NCI-H187 (cell line): ENCODE measurements around the gene RGS12.

Experiments
- DNase-seq, 2 experiments: peaks; one replicate each; lab custom pipeline; 2025; lab: John Stamatoyannopoulos, UW

Gene RGS12

DNA sequence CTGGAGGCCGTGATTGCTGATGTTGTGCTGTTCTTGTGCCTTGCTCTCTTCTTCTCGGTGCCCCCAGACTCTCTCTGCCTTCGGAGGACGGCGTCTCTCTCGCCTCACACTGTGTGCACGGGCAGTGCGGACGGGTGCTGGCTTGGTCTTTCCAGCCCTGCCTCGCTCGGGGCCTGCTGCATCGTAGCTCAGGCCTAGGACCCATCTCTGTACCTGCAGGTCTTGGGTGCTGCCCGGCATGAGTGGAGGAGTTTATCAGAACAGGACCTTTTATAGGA, 18.2 kb downstream of the RGS12 start:
- DNase-seq: no peak

DNA sequence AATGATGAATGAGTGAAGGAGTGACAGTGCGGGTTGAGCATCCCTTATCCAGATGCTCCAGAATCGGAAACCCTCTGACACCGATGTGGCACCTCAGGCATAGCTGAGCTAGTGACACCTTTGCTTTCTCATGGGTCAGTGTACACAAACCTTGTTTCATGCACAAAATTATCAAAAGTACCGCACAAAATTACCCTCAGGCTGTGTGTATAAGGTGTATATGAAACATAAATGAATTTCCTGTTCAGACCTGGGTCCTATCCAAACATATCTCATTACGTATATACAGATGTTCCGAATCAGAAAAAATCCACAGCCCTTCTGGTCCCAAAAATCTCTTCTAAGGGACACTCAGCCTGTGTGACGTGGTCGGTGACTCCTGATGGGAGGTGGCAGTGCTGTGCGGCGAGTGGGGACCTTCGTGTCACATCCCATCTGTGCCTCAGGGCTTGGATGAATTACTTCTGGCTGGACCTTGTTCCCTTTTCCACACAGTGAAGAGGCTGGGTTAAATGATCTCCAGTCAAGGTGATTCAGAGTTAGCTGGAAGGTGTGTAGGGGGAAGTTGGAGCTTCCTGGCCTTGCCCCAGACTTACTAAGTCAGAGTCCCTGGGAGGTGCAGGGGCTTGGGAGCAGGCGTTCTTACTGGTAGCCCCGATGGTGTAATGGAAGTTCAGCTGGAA, 18.8 kb downstream of the RGS12 start:
- DNase-seq: no peak

DNA sequence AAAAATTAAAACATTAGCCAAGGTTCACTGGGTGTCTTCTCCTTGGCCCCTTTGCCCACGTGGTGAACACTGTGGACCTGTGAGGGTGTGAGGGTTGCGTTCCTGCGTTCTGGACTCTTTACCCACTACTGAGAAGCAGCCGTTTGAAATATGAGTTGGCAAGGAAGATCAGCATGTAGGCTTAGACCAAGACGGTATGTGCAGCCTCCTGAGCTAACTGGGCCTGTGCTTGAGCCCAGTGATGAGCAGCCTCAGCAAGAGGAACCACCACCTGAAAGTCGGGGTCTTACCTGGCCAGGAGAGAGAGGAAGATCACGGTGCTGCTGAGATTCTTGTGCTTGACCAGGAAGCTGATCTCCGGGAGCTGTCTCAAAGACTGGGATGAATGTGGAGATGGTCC, 19.5 kb downstream of the RGS12 start:
- DNase-seq: no peak

DNA sequence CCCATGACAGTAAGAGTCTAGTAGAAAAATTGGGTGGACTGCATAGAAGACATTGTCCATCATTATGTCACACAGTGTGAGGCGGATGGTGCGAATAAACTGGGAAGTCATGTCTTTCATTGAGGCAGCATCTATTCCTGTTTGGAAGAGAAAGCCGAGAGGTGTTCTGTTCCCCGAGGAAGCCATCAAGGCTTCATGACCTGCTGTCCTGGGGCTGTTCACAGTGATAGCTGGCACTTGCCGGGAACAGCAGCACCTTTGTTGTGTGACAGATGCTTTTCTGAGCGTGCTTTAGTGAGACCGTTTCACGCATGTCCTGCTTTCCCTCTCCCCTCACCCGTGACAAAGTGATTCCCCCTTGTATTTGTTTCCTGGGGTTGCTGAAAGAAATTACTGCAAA, 20.3 kb downstream of the RGS12 start:
- no peak for DNase-seq

DNA sequence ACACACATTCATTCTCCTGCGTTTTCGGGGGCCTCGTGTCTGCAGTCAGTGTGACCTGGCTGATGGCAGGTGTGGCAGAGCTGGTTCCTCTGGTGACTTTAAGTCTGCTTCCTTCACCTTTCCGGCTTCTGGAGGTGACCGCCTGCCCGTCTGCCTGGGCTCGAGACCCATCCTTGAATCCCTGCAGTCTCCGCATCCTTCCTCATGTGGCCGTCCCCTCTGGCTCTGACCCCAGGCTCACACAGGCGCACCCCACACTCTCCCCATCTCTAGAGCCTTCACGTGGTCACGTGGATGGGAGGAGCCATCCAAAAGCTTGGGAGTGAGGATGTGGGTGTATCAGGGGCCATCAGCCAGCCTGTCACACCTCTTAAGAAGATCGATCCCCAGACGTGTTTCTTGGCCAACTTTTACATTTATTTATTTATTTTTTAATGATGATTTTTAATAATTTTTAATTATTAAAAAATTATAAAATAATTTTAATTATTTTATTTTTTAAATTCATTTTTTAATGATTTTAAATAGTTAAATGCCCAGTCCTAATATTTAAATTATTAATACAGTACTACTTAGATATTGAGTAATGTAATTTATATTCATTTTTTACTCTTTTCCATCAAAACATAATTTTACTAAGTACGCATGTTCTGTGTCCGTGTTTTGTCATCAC, 20.9 kb downstream of the RGS12 start:
- DNase-seq: no peak

DNA sequence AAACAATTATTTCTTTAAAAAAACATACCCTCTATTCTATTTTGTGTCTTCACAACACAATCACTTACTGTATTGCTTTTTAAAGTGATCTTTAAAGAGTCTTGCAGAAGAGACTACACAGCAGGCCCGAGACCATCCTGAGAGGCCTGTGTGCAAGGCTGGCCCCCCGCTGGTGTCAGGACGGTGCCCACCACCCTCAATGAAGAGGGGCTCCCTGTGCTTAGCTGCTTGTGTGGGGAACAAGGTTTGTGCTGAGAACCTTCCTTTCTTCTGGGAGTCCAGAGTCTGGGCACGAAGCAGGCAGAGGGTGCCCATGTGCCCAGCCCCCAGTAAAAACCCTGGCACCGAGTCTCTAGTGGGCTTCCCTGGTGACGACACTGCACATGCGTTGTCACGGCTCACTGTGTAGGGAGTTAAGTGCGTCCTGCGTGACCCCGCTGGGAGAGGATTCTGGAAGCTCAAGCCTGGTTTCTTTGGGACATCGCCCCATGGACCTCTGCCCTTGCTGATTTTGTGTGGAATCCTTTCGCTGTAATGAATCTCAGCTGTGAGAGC, 22.0 kb downstream of the RGS12 start:
- DNase-seq: no peak

DNA sequence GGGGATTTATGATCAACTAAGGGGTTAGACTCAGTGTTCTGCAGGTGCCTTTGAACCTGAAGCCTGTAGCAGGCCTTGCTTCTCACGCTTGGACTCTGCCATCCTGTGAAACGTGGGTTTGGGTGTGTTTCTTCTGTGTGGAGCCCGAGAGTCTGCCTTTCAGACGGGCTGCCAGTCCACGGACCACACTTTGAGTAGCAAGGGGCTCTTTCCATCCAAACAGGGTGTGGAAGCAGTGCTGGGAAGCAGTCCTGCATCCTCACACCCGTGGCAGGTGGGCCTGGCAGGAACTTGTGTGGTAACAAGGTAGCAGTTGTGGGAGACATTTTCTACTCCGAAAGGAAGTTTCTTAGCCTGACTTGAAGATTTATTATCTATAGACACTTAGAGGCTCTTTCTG, 22.7 kb downstream of the RGS12 start:
- DNase-seq: no peak

DNA sequence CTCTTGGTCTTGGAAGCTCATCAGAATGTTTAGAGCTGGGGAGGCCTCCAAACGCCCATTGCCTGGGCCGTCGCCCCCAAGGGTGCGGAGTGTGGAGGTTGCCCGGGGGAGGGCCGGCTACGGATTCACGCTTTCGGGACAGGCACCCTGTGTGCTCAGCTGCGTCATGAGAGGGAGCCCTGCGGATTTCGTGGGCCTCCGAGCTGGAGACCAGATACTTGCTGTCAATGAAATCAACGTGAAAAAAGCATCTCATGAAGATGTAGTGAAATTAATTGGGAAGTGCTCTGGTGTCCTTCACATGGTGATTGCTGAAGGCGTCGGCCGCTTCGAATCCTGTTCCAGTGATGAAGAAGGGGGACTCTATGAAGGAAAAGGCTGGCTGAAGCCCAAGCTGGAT, 23.3 kb downstream of the RGS12 start:
- no peak for DNase-seq

DNA sequence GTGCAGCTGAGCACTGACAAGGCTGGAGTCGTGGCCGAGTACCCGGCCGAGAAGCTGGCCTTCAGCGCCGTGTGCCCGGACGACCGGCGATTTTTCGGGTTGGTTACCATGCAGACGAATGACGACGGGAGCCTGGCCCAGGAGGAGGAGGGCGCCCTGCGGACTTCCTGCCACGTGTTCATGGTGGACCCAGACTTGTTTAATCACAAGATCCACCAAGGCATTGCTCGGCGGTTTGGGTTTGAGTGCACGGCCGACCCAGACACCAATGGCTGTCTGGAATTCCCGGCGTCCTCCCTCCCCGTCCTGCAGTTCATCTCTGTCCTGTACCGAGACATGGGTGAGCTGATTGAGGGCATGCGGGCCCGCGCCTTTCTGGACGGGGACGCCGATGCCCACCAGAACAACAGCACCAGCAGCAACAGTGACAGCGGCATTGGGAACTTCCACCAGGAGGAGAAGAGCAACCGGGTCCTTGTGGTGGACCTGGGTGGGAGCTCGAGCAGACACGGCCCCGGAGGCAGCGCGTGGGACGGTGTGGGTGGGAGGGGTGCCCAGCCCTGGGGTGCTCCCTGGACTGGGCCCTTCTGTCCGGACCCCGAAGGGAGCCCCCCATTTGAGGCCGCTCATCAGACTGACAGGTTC, 24.3 kb downstream of the RGS12 start:
- DNase-seq: no peak

DNA sequence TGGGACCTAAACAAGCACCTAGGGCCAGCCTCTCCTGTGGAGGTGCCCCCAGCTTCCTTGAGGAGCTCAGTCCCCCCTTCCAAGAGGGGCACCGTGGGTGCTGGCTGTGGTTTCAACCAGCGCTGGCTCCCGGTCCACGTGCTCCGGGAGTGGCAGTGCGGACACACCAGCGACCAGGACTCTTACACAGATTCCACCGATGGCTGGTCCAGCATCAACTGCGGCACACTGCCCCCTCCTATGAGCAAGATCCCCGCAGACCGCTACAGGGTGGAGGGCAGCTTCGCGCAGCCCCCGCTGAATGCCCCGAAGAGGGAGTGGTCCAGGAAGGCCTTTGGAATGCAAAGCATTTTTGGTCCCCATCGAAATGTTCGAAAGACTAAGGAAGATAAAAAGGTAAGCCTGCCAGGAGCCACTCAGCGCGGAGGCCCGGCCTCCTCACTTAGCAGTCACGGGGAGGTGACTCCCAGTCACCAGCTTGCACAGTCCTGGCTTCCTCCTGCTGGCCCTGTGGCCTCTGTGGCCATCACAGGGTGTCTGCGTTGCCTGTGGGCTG, 24.9 kb downstream of the RGS12 start:
- no peak for DNase-seq

DNA sequence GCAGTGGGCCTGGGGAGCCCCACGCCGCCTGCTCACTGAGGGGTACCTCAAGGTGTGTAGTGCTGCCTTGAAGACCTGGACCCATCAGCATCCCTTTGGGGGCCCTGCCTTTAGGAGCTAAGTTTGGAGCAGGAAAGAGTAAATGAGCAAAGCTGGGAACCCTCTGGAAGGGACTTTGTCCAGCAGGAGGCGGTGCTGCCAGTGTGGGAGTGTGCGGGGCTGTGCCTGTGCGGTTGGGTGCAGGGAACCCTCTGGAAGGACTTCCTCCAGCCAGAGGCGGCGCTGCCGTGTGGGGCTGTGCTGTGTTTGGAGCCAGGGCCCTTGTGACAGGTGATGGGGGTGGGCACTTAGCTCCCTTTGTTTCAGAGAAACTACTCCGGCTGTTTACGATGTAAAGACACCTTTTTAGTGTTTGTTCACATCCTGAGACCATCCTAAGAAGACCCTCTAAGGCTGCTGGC, 25.8 kb downstream of the RGS12 start:
- DNase-seq: no peak

DNA sequence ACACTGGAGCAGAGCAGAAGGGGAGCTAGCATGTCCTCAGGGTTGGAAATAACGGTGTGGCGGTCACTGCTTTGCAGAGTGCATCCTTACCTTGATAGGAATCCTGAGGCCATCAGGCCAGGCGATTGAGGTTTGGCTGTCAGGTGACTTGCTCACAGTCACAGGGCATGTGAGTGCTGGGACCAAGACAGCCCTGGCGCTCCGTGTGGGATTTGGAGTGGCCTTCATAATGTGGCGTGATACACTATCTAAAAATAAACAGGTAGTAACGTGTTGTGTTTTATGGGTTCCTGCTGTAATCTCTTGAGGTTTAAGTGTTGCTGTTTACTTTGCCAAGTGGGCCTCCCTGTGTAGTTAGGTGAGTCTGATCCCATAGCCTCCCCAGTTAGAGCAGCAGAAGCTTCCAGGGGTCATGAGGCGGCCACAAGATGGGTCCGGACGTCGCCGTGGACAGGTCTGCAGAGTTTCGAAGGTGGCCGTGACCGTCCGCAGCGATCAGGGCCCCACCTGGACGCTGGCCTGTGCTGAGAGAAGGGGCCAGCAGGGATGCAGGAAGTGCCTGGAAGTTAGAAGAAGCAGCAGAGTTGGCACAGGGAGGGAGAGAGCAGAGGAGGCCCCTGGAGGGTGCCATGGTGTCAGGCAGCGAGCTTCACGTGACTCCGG, 27.7 kb downstream of the RGS12 start:
- peak; percentile 31 to 41 for DNase-seq

DNA sequence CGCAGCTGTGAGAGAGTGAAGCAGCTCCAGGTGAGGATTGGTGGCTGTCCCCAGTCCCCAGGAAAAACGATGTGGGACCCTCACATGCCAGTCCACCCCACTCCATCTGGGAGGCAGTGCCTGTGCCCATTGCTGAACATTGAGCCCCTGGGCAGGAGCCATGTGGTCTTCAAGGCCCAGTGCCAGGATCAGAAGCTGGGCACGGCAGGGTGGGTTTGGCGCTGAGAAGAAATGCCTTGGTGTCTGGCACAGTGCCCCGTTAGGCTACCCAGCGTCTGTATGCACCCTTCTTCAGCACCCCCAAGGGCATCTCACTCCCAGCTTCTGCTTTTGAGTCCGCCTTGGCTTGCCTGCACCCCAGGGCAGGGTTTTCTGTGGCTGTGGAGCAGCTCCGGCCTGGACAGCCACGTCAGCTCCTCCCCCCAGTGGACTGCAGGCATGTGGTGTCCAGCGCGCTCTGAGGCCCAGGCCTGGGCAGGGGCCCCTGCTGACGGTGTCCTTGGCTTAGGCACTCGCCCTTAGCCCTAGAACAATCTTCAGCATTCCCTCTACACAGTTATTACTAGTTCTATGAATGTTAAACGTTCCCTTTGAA, 28.6 kb downstream of the RGS12 start:
- no peak for DNase-seq

DNA sequence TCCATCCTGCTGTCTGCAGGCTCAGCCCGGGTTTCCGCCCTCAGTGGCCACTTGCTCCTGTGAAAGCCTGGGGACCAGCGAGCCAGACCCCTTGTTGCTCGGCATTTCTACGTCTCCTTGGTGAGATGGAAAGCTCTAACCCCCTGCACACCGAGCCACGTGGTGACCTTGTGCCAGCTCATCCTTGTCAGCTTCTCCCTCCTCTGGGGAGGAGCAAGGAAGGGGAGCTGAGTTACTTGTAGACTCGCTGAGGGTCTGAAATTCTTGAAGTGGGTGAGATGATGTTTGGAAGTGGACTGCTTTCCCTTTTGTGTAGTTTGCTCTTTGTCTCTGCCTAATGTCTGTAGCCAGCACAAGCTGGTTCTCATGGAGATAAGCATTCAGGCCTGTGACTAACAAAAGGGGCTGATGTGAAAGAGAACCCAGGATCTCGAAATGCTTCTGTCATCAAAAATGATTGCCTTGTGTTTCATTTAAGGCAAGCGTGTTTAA, 29.3 kb downstream of the RGS12 start:
- no peak for DNase-seq

DNA sequence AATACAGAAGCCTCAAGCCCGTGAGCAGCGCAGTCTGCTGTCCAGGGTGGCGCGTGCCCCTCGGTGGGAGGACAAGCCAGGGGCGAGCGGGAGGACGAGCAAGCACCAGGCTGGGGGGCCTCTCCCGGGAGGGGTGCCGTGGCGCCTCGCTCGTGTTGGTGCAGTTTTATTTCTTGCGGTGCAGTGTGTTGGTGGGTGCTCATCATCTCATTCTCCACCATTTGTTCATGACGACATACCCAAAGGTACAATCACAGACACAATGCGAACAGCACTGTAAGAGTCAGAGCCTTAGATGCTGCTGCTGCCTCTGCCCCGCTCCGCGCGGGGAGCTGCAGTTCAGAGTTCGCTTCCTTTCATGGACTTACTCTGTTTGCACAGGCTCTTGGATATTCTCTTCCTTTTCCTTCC, 30.3 kb downstream of the RGS12 start:
- DNase-seq: no peak

DNA sequence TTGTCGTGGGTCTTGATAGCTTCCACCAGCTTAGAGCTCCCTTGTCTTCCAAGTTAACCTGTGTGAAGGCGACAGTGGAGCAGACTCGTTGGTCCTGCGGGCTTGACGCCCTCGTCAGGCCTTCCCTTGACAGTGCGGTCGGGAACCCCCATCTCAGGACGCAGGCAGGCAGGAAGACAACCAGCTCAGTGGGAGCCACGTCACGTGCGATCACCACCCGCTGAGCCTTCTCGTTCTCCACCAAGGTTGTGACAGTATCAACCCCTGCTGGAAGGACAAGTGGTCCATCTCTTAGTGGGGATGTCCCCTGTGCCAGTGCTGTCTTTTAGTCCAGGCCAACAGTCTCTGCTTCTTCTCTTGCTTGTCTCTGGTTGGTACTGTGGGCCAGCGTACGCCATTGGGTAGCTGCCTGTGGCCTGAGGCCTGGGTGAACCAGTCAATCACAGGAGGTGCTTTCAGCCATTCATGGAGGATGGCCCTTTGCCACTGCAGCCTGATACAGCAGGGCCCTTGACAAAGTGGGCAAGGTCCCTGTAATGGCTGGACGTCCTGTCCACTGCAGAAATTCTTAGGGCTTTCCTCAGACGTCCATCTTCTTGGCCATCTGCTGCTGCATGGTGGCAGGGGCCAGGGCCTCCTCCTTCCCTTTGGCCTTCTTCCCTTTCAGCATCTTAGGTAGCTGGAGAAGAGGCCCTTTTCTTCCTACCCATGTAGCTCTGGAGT, 31.4 kb downstream of the RGS12 start:
- no peak for DNase-seq

DNA sequence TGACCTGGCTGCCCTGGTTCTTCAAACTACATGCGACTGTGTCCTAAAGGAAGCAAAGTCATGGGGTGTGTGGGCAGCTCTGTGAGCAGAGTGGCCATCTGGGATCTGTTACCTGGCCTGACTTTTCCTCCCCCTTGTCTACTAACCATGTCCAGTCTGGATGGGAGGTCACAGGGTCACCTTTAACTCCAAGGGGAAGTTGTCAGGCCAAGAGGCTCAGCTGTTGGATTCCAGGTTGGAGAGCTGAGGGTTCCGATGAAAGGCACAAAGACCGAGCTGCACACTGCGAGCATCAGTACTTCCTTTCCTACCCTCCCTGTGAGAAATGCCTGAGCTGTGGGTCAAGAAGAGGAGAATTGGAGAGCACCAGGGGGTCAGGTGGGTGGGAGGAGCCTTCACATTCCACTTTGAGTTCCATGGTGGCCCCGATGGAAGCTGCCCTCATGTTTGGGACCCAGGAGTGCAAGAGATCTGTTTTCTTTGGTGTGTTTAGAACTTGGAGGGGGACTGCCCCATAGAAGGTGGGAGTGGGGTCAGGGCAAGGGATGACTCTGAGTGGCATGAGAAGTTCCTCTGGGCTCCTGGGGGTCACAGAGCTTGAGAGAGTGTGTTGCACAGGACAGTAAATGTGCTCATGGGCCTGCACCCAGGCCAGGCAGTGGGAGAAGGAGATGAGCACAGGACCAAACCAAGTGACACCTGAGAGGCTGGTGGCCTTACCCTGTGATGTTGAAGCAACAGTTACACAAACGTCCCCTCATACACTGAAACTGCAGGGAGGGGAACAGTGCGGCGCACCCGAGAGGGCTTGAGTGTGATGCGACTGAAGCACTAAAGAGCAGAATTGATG, 36.2 kb downstream of the RGS12 start:
- DNase-seq: no peak

DNA sequence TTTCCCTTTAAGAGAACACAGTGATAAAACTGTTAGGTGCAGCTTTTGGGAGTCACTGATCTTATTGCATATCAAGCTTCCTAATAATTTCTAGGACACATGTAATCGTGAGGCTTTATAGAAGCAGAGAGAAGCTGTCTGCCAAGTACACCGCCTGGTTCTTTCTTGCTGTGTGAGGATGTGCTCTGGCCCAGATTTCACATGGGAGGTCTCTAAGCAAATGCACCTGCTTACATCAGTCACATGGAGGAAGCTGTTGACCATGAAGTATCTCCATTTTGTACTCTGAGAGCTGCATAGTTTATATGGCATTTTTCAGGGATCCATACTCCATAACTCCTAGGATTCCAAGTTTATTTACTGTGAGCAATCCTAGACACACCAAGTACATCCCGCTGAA, 37.1 kb downstream of the RGS12 start:
- no peak for DNase-seq

DNA sequence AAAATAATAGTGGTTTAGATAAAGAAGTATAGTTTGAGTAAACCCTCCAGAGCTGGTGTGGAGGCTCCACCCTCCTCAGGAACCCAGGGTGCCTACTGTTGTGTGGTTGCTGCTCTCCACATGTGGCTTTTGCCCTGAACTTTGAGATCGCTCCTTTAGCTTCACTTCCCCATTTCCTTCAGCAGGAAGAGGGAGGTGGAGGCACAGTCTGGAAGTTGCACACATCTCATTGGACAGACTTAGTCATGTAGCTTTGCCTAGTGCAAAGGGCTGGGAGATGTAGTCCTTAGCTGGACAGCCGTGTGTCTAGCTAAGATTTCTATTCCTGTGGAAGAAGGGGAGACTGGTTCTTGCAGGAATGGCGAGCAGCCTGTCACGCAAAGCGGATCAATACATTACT, 37.9 kb downstream of the RGS12 start:
- no peak for DNase-seq
